WI38 (cell line): ENCODE data around the gene DEF6.

Experiments
- H3K4me3 ChIP-seq: 2 replicates; pipeline ENCODE4 v1.5.1; 2011; ENCODE audit warnings: low read depth, mild to moderate bottlenecking, control low read depth, low read length
- CTCF ChIP-seq: IDR thresholded peaks from 2 replicates; pipeline ENCODE4 v1.5.1; 2012; ENCODE audit warnings: low read depth, mild to moderate bottlenecking, control low read depth, low read length

Gene DEF6

GRCh38 chr6:35294308-35294945 is 3.2 kb upstream of the DEF6 start:
- H3K4me3 ChIP-seq = no peak overlapping the region
- TF ChIP-seq CTCF = peak; percentile 60; the same call in 1 of the 2 replicates

- no peak for TF ChIP-seq CTCF
- H3K4me3 ChIP-seq = no peak overlapping the region
Measured at GRCh38 chr6:35295036-35295435, 2.6 kb upstream of the DEF6 start.

GRCh38 chr6:35295521-35296315 is 1.9 kb upstream of the DEF6 start:
- H3K4me3 ChIP-seq = no peak overlapping the region
- no peak for TF ChIP-seq CTCF

GRCh38 chr6:35296931-35297600 is 552 bp upstream of the DEF6 start:
- no peak for TF ChIP-seq CTCF
- no peak overlapping the region for H3K4me3 ChIP-seq

GRCh38 chr6:35298625-35299140 is 1.1 kb downstream of the DEF6 start:
- no peak overlapping the region for H3K4me3 ChIP-seq
- TF ChIP-seq CTCF = no peak

GRCh38 chr6:35299674-35300073 is 2.1 kb downstream of the DEF6 start:
- no peak for TF ChIP-seq CTCF
- H3K4me3 ChIP-seq = no peak overlapping the region

- no peak for TF ChIP-seq CTCF
- H3K4me3 ChIP-seq = no peak overlapping the region
Measured at GRCh38 chr6:35300848-35301247, 3.2 kb downstream of the DEF6 start.
